Stimulated activated CD8-positive, alpha-beta memory T cell treated with anti-CD3 and anti-CD28 coated beads, Interleukin-12 subunit alpha, Interleukin-12 subunit beta, amount 100 ng/mL, for 4 hours (primary cell): ENCODE data around the gene ARHGAP44.

Experiments used
- DNase-seq: peaks from one replicate; pipeline ENCODE4 v3.0.0-alpha.2; 2020; ENCODE audit warnings: low read depth

ARHGAP44 gene

GRCh38 chr17:12994341-12995074 lies 205.2 kb downstream of the ARHGAP44 start:
- no peak for DNase-seq

GRCh38 chr17:12995106-12995895 lies 206.0 kb downstream of the ARHGAP44 start:
- DNase-seq, result no peak

- DNase-seq, result no peak
Observed at GRCh38 chr17:12995896-12996295, 206.6 kb downstream of the ARHGAP44 start.

GRCh38 chr17:12996357-12996756 lies 207.1 kb downstream of the ARHGAP44 start:
- no peak for DNase-seq

GRCh38 chr17:12996941-12997340 lies 207.6 kb downstream of the ARHGAP44 start:
- DNase-seq, result no peak

- no peak for DNase-seq
Observed at GRCh38 chr17:12998461-12998860, 209.2 kb downstream of the ARHGAP44 start.

GRCh38 chr17:12998874-12999273 lies 209.6 kb downstream of the ARHGAP44 start:
- no peak for DNase-seq

- no peak for DNase-seq
Observed at GRCh38 chr17:13000561-13000960, 211.3 kb downstream of the ARHGAP44 start.

GRCh38 chr17:13001991-13002615 lies 212.8 kb downstream of the ARHGAP44 start:
- DNase-seq, result no peak

GRCh38 chr17:13002761-13003453 lies 213.6 kb downstream of the ARHGAP44 start:
- no peak for DNase-seq

- no peak for DNase-seq
Observed at GRCh38 chr17:13003454-13003851, 214.2 kb downstream of the ARHGAP44 start.

- DNase-seq, result no peak
Observed at GRCh38 chr17:13003927-13004326, 214.6 kb downstream of the ARHGAP44 start.

GRCh38 chr17:13004336-13004735 lies 215.0 kb downstream of the ARHGAP44 start:
- no peak for DNase-seq

GRCh38 chr17:13005530-13005929 lies 216.2 kb downstream of the ARHGAP44 start:
- DNase-seq, result no peak

GRCh38 chr17:13008461-13008860 lies 219.2 kb downstream of the ARHGAP44 start:
- no peak for DNase-seq

GRCh38 chr17:13010959-13011358 lies 221.7 kb downstream of the ARHGAP44 start:
- no peak for DNase-seq

- DNase-seq, result no peak
Observed at GRCh38 chr17:13014801-13015200, 225.5 kb downstream of the ARHGAP44 start.

- DNase-seq, result no peak
Observed at GRCh38 chr17:13016881-13017654, 227.8 kb downstream of the ARHGAP44 start.

GRCh38 chr17:13017655-13018459 lies 228.6 kb downstream of the ARHGAP44 start, which contains the start of gene ELAC2:
ELAC2 (minus strand) TSS chr17:13018027; CDS start chr17:13017947, 80 bp downstream.
- DNase-seq, result peak; percentile 90

GRCh38 chr17:13024016-13024415 lies 234.7 kb downstream of the ARHGAP44 start:
- DNase-seq, result no peak
